GM21390 (cell line): Measurements from ENCODE around the gene TAT.

Experiments used
- ATAC-seq: cut with Tn5 transposase; IDR thresholded peaks from one replicate; pipeline ENCODE4 v1.9.1; 2021; ENCODE audit not compliant: unreplicated experiment

The TAT gene

GRCh38 chr16:71547168-71547567, 29.7 kb downstream of the TAT start:
- no peak for ATAC-seq

DNA sequence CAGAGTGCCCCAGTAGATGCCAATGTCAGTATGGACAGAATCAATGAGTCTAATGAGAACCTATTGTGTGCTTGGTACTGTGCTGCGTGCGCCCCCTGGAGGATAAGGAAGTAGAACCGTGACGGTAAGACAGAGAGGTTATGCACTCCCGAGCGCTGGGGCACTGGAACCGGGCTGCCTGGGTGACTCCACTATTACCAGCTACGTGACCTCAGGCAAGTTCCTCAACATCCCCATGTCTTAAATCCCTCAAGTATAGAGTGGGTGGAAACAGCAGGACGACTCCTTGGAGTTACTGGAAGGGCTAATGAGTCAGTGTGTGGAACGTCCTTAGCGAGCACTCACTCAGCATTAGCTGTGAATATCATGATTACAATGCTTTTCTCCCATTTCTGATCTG, 34.5 kb downstream of the TAT start:
- no peak for ATAC-seq

DNA sequence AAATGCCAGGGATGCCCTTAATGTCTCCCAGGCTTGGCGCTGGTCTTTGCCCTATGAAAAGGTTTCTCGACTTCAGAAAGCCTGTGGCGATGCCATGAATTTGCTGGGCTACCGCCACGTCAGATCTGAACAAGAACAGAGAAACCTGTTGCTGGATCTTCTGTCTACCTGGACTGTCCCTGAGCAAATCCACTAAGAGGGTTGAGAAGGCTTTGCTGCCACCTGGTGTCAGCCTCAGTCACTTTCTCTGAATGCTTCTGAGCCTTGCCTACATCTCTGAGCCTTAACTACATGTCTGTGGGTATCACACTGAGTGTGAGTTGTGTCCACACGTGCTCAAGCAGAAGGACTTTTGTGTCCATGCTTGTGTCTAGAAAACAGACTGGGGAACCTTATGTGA, 39.2 kb downstream of the TAT start:
- ATAC-seq = no peak

GRCh38 chr16:71536752-71537499, 40.0 kb downstream of the TAT start:
- ATAC-seq = no peak

GRCh38 chr16:71532366-71532765, 44.5 kb downstream of the TAT start:
- ATAC-seq = no peak

DNA sequence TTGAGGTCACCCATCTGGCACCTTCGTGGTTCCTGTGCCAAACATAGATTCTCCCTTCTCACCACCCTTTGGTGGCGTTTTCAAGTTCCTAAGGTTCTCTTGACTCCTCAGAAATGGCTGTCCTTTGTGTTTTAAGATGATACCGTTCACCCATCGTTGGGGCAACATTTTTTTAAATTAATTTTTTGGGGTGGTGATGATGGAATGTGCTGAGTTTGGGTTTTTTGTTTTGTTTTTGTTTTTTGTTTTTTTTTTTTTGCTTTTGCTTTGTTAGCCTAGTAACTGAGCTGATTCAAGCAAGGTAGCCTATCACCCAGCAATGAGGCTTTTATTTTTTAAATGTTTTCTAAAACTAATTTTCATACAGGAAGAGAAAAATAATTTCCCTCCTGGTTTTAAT, 48.0 kb downstream of the TAT start:
- ATAC-seq = no peak

DNA sequence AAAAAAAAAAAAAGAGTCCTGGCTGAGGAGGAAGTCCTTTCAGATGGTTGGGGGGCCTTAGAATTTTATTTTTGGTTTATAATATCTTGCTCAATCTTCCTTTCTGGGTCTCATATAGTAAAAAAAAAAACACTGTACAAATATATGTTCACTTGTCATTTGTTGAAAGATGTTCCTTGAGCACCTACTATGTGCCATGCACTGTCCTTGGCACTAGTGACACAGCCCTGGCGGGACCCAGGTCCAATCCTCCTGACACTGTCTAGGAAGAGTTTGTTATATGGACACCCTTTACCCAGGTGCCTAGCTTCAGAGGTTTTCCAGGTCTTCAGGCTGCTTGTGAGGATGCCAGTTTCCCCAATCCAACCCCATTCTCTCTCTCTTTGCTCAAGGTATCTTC, 48.6 kb downstream of the TAT start:
- no peak for ATAC-seq

DNA sequence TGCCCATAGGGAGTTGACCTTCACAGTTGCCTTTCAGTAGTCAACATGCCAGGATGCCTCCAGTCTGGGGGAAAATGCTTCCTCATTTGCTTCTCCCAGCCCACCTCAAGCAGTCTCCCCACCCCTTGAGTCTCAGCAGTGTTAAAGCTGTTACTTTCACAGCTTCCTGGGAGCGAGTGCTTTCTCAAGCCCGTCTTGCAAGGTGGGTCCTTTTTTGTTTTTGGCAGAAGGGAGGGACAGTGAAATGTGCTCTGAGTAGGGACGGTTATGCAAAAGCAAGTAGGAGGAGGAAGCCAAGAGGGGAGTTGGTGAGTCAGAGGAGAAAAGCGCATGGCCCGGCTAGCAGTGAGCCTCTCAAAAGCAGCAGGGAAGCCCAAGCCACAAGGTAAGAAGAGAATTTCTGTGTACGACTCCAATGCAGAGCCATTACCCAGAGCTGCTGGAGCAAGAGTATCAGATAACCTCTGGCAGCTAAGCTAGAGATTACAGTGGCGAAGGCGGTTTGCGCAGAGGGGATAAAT, 50.7 kb downstream of the TAT start, which contains the start of gene CHST4:
CHST4 (plus strand) TSS at position 316 of the 521 bp plus-strand sequence. CDS start 10,252 bp downstream, outside the sequence.
- no peak for ATAC-seq

- ATAC-seq = no peak
Observed at GRCh38 chr16:71524566-71525553, 52.0 kb downstream of the TAT start.

DNA sequence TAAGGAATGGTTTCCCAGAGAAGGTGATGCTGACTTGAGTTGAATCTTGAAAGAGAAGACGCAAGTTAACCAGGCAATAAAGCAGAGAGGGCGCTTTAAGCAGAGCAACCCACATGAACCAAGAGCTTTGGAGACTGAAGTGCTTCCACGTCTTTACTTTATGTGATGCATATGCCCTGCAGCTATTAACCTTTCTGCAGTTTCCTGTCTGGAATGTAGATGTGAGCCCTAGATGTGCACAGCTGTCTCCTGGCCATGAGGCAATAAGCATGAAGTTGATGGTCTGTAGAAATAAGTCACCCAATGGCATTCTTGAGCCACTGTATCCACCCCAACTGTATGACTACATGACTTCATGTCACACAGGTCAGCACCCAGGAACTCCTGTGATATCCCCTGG, 56.3 kb downstream of the TAT start:
- no peak for ATAC-seq
